Esophagus squamous epithelium (tissue), 5 donors: Measurements from ENCODE around the gene CD247. TPM values are rescaled to one million over a fixed set of nuclear protein-coding genes. Genes with fewer than 3 reads are reported as not detected.
A peak's percentile ranks its signal among the peaks of the same experiment; 100 is the strongest.
"Not testable (repeated sequence)": the region's sequence is repeated elsewhere in the genome, so short reads cannot be mapped to it uniquely, and the experiment has no call there.

Source experiments
- DNase-seq: peaks from one replicate; lab custom pipeline; 2025; lab: John Stamatoyannopoulos, UW
- H3K27ac ChIP-seq, 4 donors: fragments of 200-600 bp; sonication (generic); one replicate each; pipeline ENCODE4 v1.5.1; 2016 to 2019; ENCODE audit warnings: mild to moderate bottlenecking in 1 of 4
- H3K27me3 ChIP-seq, 4 donors: fragments of 200-600 bp; sonication (generic); 1 replicate in 3 of 4; 2 replicates in 1 of 4; pipeline versions ENCODE4 v1.5.1 to v1.6.0; 2017 to 2021; ENCODE audit warnings: antibody characterized with exemption in 1 of 4
- H3K36me3 ChIP-seq, 3 donors: fragments of 200-600 bp; sonication (generic); one replicate each; pipeline ENCODE4 v1.5.1; 2016 to 2019
- H3K4me1 ChIP-seq, 3 donors: fragments of 200-600 bp; sonication (generic); one replicate each; pipeline ENCODE4 v1.5.1; 2017 to 2019
- H3K4me3 ChIP-seq, 4 donors: fragments of 200-600 bp; sonication (generic); 1 replicate in 3 of 4; 2 replicates in 1 of 4; pipeline ENCODE4 v1.5.1; 2016 to 2019; ENCODE audit warnings: mild to moderate bottlenecking in 2 of 4, moderate library complexity in 1 of 4
- H3K9me3 ChIP-seq, 3 donors: fragments of 200-600 bp; sonication (generic); one replicate each; pipeline ENCODE4 v1.5.1; 2016 to 2019
- POLR2A ChIP-seq, 4 donors: fragments of 450-650 bp; IDR thresholded peaks; one replicate each; pipeline ENCODE4 v1.6.1; 2017; ENCODE audit warnings: antibody characterized with exemption in 4 of 4, mild to moderate bottlenecking in 4 of 4, moderate library complexity in 3 of 4
- WGBS, 2 donors: methylation state at CpG; one replicate each; pipeline ENCODE4 v1.1.5; 2018; 5-methylcytosine and 5-hydroxymethylcytosine counted together
- intact Hi-C: fragments of 100-400 bp; cut with DNase I; formaldehyde crosslinking; loops from one replicate; pipeline ENCODE4 v1.15.0; 2022
- total RNA-seq, 4 donors: library from RNA; depleted of rRNA; stranded (reverse); fragments of >200 nt; gene quantifications; one replicate each; pipeline ENCODE4 v1.1.0, GENCODE V29; 2016
- TF ChIP-seq, protein P1 (sequence below), 6 experiments: fragments of 450-650 bp in 4 of 6; fragments of 200-600 bp in 2 of 6; sonication (generic) in 2 of 6; IDR thresholded peaks; one replicate each; pipeline ENCODE4 v1.5.1; 2016 to 2019; ENCODE audit warnings: antibody characterized with exemption in 6 of 6, mild to moderate bottlenecking in 4 of 6, moderate library complexity in 4 of 6
- donor health status: DM: yes; HTN: yes; CAD: no.

The CD247 gene
- total RNA-seq, 4 donors from 2014 or later, result 0.68 to 3.5 (median 3.1) TPM

DNA sequence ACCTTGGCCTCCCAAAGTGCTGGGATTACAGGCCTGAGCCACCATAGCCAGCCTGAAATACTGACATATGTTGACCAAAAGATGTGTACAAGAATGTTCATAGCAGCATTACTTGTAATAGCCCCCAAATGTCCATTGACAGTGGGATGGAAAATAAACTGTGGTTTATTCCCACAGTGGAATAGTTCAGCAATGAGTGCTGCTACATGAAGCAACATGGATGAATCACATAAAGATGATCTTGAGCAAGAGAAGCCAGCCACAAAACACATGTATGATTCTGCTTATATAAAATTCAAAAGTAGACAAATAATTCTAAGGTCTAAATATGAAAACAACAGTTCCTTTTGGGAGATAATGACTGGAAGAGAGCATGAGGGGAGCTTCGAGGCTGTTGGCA is 44.4 kb upstream of the CD247 start:
- intact Hi-C loops, result no loop called here
- WGBS, 2 donors, result 22 to 85% methylated on average over 1 of the region's 1 CpG

DNA sequence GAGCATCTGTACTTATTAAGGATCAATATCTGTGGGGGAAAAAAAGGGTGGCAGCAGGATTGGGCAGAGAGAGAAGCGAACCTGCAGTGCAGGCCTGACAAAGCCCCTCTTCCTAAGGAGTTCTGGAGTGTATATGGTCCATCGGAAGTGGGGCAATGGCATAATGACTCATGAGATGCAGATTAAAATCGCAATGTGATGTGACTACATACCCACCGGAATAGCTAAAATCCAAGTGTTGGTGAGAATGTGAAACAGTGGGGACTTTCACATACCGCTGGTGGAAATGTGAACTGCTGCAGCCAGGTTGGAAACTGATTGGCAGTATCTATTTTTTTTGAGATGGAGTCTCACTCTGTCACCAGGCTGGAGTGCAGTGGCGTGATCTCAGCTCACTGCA is 43.4 kb upstream of the CD247 start:
- intact Hi-C loops, result no loop called here
- Histone ChIP-seq H3K9me3 (no peaks in the 10 kb centered on the region), H3K27me3 (no peaks in the 10 kb centered on the region), H3K4me3 (no peak overlapping the region), H3K36me3 (no peaks in the 10 kb centered on the region), H3K27ac (no peak overlapping the region), H3K4me1 (peaks cover 0 to 8% (median 0%) of the 10 kb centered on the region in 3 donors)
- DNase-seq, result no peak
- no peak for TF ChIP-seq POLR2A (IDR thresholded peaks at IDR 0.05)
- TF ChIP-seq, protein P1, sequence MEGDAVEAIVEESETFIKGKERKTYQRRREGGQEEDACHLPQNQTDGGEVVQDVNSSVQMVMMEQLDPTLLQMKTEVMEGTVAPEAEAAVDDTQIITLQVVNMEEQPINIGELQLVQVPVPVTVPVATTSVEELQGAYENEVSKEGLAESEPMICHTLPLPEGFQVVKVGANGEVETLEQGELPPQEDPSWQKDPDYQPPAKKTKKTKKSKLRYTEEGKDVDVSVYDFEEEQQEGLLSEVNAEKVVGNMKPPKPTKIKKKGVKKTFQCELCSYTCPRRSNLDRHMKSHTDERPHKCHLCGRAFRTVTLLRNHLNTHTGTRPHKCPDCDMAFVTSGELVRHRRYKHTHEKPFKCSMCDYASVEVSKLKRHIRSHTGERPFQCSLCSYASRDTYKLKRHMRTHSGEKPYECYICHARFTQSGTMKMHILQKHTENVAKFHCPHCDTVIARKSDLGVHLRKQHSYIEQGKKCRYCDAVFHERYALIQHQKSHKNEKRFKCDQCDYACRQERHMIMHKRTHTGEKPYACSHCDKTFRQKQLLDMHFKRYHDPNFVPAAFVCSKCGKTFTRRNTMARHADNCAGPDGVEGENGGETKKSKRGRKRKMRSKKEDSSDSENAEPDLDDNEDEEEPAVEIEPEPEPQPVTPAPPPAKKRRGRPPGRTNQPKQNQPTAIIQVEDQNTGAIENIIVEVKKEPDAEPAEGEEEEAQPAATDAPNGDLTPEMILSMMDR (IDR thresholded peaks at IDR 0.05), result no peak
- WGBS, 2 donors, result 85% methylated on average over 6 of the region's 6 CpGs

More for the DNA sequence above, 44.4 kb upstream of the CD247 start:
- no peaks in the 10 kb centered on the region for H3K36me3 ChIP-seq
- DNase-seq, result no peak
- H3K27ac ChIP-seq, result no peak overlapping the region
- no peaks in the 10 kb centered on the region for H3K27me3 ChIP-seq
- H3K4me1 ChIP-seq, result peaks cover 0 to 8% (median 0%) of the 10 kb centered on the region in 3 donors
- TF ChIP-seq, protein P1 (IDR thresholded peaks at IDR 0.05), result no peak
- TF ChIP-seq POLR2A (IDR thresholded peaks at IDR 0.05), result no peak
- H3K9me3 ChIP-seq, result no peaks in the 10 kb centered on the region
- H3K4me3 ChIP-seq, result no peak overlapping the region

DNA sequence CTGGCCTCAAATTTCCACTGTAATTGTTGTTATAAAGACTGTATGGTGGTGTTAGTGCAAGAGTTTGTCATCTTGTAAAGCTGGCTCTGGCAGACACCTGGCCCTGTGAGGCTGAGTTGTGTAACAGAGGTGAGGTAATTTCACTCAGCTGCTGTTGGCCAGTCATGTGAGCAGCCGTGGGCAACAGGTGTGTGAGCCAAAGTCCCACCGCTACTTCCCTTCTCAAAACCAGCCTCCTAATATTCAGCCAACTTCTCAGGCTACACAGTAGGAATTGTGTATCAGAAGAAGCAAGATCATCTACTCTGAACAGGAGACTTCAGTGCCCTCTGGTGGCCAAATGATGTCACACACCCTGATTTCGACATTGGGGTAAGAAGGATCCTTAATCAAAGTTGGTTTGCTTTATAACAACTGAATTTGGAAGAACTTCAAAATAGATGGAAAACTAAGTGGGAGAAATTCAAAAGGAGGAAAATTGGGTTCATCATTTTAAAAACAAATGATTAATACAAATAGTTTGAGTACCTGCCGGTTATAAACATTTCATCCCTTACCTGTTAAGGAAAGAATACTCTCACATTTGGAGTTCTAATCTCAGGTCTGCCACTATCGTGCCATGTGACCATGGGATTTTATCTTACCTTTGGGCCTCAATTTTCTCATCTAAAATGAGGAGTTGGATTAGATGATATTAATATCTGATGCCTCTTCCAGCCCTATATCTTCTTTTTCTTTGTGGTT is 37.8 kb upstream of the CD247 start:
- peaks cover 12 to 38% (median 24%) of the 10 kb centered on the region in 3 donors for H3K4me1 ChIP-seq
- H3K4me3 ChIP-seq, result no peak overlapping the region
- peak overlapping the region in 2 of 4 donors; percentile 2 to 11 for H3K27ac ChIP-seq
- peak; percentile 4 for DNase-seq
- TF ChIP-seq, protein P1 (IDR thresholded peaks at IDR 0.05), result peak; percentile 75 to 90 (median 85)
- TF ChIP-seq POLR2A (IDR thresholded peaks at IDR 0.05), result no peak
- H3K9me3 ChIP-seq, result no peaks in the 10 kb centered on the region
- intact Hi-C loops, result no loop called here
- H3K36me3 ChIP-seq, result no peaks in the 10 kb centered on the region
- WGBS, 2 donors, result 16% methylated on average over 4 to 5 of the region's 5 CpGs
- H3K27me3 ChIP-seq, result no peaks in the 10 kb centered on the region

DNA sequence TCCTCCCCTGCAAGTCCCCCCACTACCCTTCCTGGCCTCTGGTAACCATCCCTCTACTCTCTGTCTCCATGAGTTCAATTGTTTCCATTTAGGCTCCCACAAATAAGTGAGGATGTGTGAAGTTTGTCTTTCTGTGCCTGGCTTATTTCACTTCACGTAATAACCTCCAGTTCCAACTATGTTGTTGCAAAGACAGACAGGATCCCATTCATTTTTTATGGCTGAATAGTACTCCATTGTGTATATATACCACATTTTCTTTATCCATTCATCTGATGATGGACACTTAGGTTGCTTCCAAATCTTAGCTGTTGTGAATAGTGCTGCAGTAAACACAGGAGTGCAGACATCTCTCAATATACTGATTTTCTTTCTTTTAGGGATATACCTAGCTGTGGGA is 36.7 kb upstream of the CD247 start:
- intact Hi-C loops, DNase-seq, H3K36me3 ChIP-seq, H3K27ac ChIP-seq, H3K4me3 ChIP-seq, H3K9me3 ChIP-seq, H3K27me3 ChIP-seq: not testable (repeated sequence)
- peaks cover 12 to 49% (median 34%) of the 10 kb centered on the region in 3 donors for H3K4me1 ChIP-seq
- WGBS, 2 donors, result 100% methylated on average over 1 of the region's 1 CpG

DNA sequence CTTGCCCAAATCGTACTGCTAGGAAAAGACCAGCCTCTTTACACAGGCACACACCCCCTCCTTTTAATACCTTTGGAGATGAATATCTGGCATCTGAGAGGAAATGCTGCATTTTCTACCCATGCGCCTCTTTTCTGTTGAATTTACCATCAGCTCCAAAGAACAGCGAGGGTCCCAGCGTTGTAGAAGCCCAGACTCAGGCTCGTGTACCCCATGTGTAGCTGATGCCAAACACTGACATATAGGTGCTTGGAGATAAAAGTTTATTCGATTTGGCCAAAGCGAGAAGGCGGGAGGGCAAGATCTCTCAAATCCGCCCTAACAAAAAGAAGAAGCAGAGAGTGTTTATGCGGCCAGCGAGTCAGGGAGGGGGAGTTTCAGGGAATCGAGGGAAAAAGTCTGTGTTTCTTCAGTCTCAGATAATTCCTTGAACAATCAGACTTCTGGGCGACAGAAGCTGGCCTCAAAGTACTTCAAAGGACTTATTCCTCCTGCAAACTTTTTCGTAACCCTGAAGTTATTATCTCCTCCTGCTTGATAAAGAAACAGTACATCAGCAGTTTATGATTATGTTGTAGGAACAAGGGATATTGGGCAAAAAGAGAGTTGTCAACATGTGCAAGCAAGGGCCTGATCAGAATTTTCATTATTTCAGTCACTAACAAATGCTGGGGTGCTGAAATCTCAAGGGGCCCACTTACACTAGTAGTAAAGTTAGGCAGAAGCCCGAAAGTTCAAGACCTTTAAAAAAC is 35.9 kb upstream of the CD247 start:
- Histone ChIP-seq H3K9me3 (no peaks in the 10 kb centered on the region), H3K27ac (peak overlapping the region; percentile 79 to 96 (median 94)), H3K4me1 (peaks cover 12 to 56% (median 42%) of the 10 kb centered on the region in 3 donors), H3K36me3 (no peaks in the 10 kb centered on the region), H3K4me3 (peak overlapping the region; percentile 59 to 98 (median 78)), H3K27me3 (no peaks in the 10 kb centered on the region)
- 8 to 10% methylated on average over 15 of the region's 15 CpGs for WGBS, 2 donors
- TF ChIP-seq, protein P1 (IDR thresholded peaks at IDR 0.05), result no peak
- TF ChIP-seq POLR2A (IDR thresholded peaks at IDR 0.05), result no peak
- DNase-seq, result no peak
- intact Hi-C loops, result no loop called here
